Stimulated activated effector memory CD8-positive, alpha-beta T cell treated with anti-CD3 and anti-CD28 coated beads, Interleukin-12 subunit alpha, Interleukin-12 subunit beta, amount 100 ng/mL, for 72 hours (primary cell): ENCODE data around the gene DEUP1.

ENCODE experiments used
- ATAC-seq: fragments of 150-1000 bp; cut with Tn5 transposase; 2 replicates; pipeline ENCODE4 v1.10.0; 2021
- DNase-seq, 2 donors: peaks; one replicate each; pipeline ENCODE4 v3.0.0; 2021 to 2022; ENCODE audit warnings: low spot score in 2 of 2
- H3K27ac Mint-ChIP-seq: one replicate; pipeline ENCODE4 v1.8.0; 2022; ENCODE audit warnings: mild to moderate bottlenecking, mixed read lengths
- H3K36me3 Mint-ChIP-seq: one replicate; pipeline ENCODE4 v1.8.0; 2022; ENCODE audit warnings: mild to moderate bottlenecking, mixed read lengths
- H3K4me1 Mint-ChIP-seq: one replicate; pipeline ENCODE4 v1.8.0; 2022; ENCODE audit warnings: mixed read lengths
- H3K4me3 Mint-ChIP-seq: one replicate; pipeline ENCODE4 v1.8.0; 2022; ENCODE audit warnings: mild to moderate bottlenecking, mixed read lengths
- H3K9me3 Mint-ChIP-seq: one replicate; pipeline ENCODE4 v1.8.0; 2022; ENCODE audit warnings: mixed read lengths

Gene DEUP1

GRCh38 chr11:93480756-93481155, 150.2 kb downstream of the DEUP1 start:
- no peaks in the 10 kb centered on the region for H3K9me3 Mint-ChIP-seq
- no peak overlapping the region for H3K4me3 Mint-ChIP-seq
- no peak for ATAC-seq
- H3K36me3 Mint-ChIP-seq: no peaks in the 10 kb centered on the region
- H3K27ac Mint-ChIP-seq: no peak overlapping the region
- H3K4me1 Mint-ChIP-seq: no peaks in the 10 kb centered on the region
- DNase-seq: no peak

DNA sequence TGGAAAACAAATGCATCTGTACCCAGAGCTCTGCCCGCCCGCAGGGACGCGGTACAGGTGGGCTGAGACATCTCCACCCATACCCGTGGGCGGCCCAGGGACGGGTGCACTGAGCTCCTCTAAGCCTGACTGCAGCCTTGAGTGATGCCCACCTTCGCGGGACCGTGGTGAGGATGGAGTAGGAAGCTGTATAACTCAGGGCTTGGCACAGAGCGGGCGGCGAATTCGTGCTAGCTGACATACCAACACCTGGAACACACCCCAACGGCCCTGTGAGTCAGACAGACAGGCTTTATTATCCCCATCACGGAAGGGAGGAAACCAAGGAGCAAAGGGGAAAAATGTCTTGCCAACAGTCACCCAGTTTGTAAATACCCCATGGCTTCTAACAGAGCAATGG, 150.7 kb downstream of the DEUP1 start:
- Mint-ChIP-seq H3K4me1 (no peaks in the 10 kb centered on the region), H3K36me3 (no peaks in the 10 kb centered on the region), H3K27ac (peak overlapping the region; percentile 9), H3K4me3 (no peak overlapping the region), H3K9me3 (no peaks in the 10 kb centered on the region)
- DNase-seq: no peak
- ATAC-seq: no peak

GRCh38 chr11:93481696-93482095, 151.2 kb downstream of the DEUP1 start:
- H3K9me3 Mint-ChIP-seq: no peaks in the 10 kb centered on the region
- peak overlapping the region; percentile 9 for H3K27ac Mint-ChIP-seq
- no peaks in the 10 kb centered on the region for H3K36me3 Mint-ChIP-seq
- H3K4me3 Mint-ChIP-seq: no peak overlapping the region
- ATAC-seq (no peak), DNase-seq (no peak)
- H3K4me1 Mint-ChIP-seq: no peaks in the 10 kb centered on the region

GRCh38 chr11:93482556-93482955, 152.0 kb downstream of the DEUP1 start:
- H3K4me1 Mint-ChIP-seq: no peaks in the 10 kb centered on the region
- no peaks in the 10 kb centered on the region for H3K9me3 Mint-ChIP-seq
- ATAC-seq: no peak
- peak overlapping the region; percentile 9 for H3K27ac Mint-ChIP-seq
- no peak overlapping the region for H3K4me3 Mint-ChIP-seq
- no peak for DNase-seq
- H3K36me3 Mint-ChIP-seq: no peaks in the 10 kb centered on the region

DNA sequence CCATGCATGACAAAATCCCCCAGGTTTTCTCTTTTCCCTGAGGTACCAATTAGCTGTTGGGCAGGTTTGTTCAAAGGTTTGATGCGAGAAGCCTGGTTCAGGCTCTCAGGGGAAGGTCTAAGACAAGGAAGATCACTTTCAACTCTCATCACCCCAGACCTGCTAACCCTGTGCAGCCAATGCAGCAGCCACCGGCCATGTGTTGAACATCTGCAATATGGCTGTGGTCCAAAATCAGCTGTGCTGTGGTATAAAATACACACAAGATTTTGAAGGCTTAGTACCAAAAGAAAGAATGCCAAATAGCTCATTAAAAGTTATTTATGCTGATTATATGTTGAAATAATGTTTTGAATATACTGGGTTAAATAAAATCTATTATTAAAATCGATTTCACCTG, 154.2 kb downstream of the DEUP1 start:
- no peak for ATAC-seq
- H3K9me3 Mint-ChIP-seq: no peaks in the 10 kb centered on the region

DNA sequence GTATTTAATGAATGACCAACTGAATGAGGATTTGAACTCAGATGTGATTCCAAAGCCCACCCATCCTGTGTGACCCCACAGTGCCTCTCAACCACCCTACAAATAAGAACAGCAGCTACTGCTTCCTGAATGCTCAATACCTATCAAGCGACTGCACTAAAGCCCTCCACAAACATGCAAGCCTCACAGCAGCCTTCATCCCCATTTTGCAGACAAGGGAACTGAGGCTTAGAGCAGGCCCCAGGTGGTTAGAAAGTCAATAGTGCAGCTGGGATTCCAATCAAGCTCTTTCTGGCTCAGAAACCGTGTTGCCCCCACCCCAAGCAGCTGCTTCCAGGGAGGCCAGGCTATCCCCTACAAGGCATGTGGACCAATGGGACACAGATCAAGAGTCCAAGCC, 155.4 kb downstream of the DEUP1 start:
- Mint-ChIP-seq H3K27ac (no peak overlapping the region), H3K4me3 (no peak overlapping the region), H3K4me1 (no peaks in the 10 kb centered on the region), H3K9me3 (no peaks in the 10 kb centered on the region), H3K36me3 (no peaks in the 10 kb centered on the region)
- DNase-seq: no peak
- ATAC-seq: no peak

More for the DNA sequence above, 154.2 kb downstream of the DEUP1 start:
- H3K4me3 Mint-ChIP-seq: no peak overlapping the region
- no peaks in the 10 kb centered on the region for H3K4me1 Mint-ChIP-seq
- no peak overlapping the region for H3K27ac Mint-ChIP-seq
- no peaks in the 10 kb centered on the region for H3K36me3 Mint-ChIP-seq
- DNase-seq: no peak

- Mint-ChIP-seq H3K9me3 (no peaks in the 10 kb centered on the region), H3K27ac (no peak overlapping the region), H3K4me3 (no peak overlapping the region), H3K36me3 (no peaks in the 10 kb centered on the region), H3K4me1 (no peaks in the 10 kb centered on the region)
- no peak for DNase-seq
- ATAC-seq: no peak
Measured at GRCh38 chr11:93487032-93487483, 156.5 kb downstream of the DEUP1 start.
